Stimulated activated CD8-positive, alpha-beta memory T cell treated with anti-CD3 and anti-CD28 coated beads, Interleukin-7, amount 100 ng/mL, for 24 hours (primary cell): ENCODE results near the gene ZNF581.

ENCODE experiments used
- DNase-seq: peaks from one replicate; pipeline ENCODE4 v3.0.0-alpha.2; 2020; ENCODE audit warnings: low read depth

ZNF581 gene

GRCh38 chr19:55626350-55626749 is 17.1 kb upstream of the ZNF581 start:
- DNase-seq, result no peak

- peak; percentile 72 for DNase-seq
Measured at GRCh38 chr19:55632463-55632834, 11.0 kb upstream of the ZNF581 start.

- DNase-seq, result no peak
Measured at GRCh38 chr19:55633861-55634260, 9.6 kb upstream of the ZNF581 start.

- no peak for DNase-seq
Measured at GRCh38 chr19:55635334-55635717, 8.1 kb upstream of the ZNF581 start.

GRCh38 chr19:55635856-55636440 is 7.5 kb upstream of the ZNF581 start:
- no peak for DNase-seq

- no peak for DNase-seq
Measured at GRCh38 chr19:55636723-55637122, 6.7 kb upstream of the ZNF581 start.

- DNase-seq, result no peak
Measured at GRCh38 chr19:55637534-55637933, 5.9 kb upstream of the ZNF581 start.

GRCh38 chr19:55638864-55639359 is 4.5 kb upstream of the ZNF581 start:
- DNase-seq, result peak; percentile 33

GRCh38 chr19:55640043-55640576 is 3.3 kb upstream of the ZNF581 start:
- no peak for DNase-seq

GRCh38 chr19:55640577-55641425 is 2.6 kb upstream of the ZNF581 start, which contains the start of gene ZNF580:
Gene ZNF580 (plus strand): TSS chr19:55641002. CDS start chr19:55642509, 1,507 bp downstream.
- DNase-seq, result peak; percentile 39

- no peak for DNase-seq
Measured at GRCh38 chr19:55641426-55642152, 1.9 kb upstream of the ZNF581 start.

- no peak for DNase-seq
Measured at GRCh38 chr19:55642153-55643002, 1.1 kb upstream of the ZNF581 start.

- no peak for DNase-seq
Measured at GRCh38 chr19:55643887-55644176, 383 bp downstream of the ZNF581 start.

GRCh38 chr19:55644191-55644833 is 863 bp downstream of the ZNF581 start:
- no peak for DNase-seq

GRCh38 chr19:55644842-55645511 is 1.5 kb downstream of the ZNF581 start:
- DNase-seq, result no peak

GRCh38 chr19:55645512-55645881 is 2.0 kb downstream of the ZNF581 start:
- no peak for DNase-seq

- DNase-seq, result no peak
Measured at GRCh38 chr19:55646889-55647731, 3.7 kb downstream of the ZNF581 start.

- DNase-seq, result no peak
Measured at GRCh38 chr19:55647732-55648584, 4.5 kb downstream of the ZNF581 start, which contains the start of gene CCDC106. Gene CCDC106 (plus strand): TSS chr19:55648212. CDS start chr19:55649047, 835 bp downstream.
